Measurements from ENCODE around the gene LTBP3. TPM values are rescaled to one million over a fixed set of nuclear protein-coding genes. Genes with fewer than 3 reads are reported as not detected.
"Not testable (repeated sequence)": the region's sequence is repeated elsewhere in the genome, so short reads cannot be mapped to it uniquely, and the experiment has no call there.

The LTBP3 gene
- total and polyA plus RNA-seq, 4 donors, result 8.8 to 46.2 (median 17.0) TPM

DNA sequence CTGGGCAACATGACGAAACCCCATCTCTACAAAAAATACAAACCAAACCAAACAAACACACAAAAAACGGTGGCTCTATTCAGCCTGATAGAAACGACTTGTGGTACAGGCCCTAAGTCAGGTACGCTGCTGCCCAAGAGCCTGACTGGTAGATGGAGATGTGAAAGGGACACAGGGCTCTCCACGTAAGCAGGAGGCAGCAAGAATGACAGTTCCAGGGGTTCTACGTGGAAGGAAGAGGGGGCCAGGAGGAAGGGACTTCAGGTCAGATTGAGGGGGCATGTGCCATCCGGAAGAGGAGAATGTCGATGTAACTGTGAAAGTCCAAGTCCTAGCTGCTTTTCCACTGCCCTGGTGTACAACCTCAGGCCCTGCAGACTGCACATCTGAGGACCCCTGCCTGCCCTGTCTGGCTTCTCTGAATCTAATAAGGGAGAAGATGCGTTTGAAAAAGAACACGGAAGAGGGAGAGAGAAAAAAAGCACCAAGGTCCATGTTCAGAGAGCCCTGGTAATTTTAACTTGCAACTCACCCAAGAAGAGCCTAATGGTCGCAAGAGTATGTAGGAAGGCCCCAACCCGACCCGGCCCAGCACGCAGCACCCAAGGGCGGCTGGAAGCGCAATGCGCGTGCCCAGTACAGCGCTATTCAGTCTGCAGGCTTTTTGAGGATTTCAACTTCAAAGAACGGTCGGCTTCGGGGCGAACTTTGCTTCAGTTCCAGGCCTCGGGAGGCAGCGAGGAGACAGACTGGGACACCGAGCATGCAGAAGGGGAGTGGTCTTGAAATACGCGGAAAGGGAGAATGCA is 11.2 kb upstream of the LTBP3 start:
- Histone ChIP-seq H3K4me1 (ENCODE audit: control insufficient read depth in 4 of 4, insufficient read depth in 4 of 4, low read length in 3 of 4) (peaks cover 13 to 47% (median 42%) of the 10 kb centered on the region in 4 donors), H3K27me3 (ENCODE audit: control insufficient read depth in 4 of 4, insufficient read depth in 4 of 4, low read length in 3 of 4) (no peaks in the 10 kb centered on the region), H3K9ac (ENCODE audit: low read depth in 1 of 2, low read length in 2 of 2) (peak overlapping the region; percentile 82 to 88), H3K36me3 (ENCODE audit: control insufficient read depth in 4 of 4, insufficient read depth in 3 of 4, low read depth in 1 of 4, low read length in 3 of 4) (peaks cover 0 to 6% (median 1%) of the 10 kb centered on the region in 4 donors), H3K9me3 (ENCODE audit: control insufficient read depth in 4 of 4, low read length in 3 of 4) (no peaks in the 10 kb centered on the region), H3K4me3 (ENCODE audit: low read depth in 1 of 3, low read length in 3 of 3) (peak overlapping the region; percentile 81 to 93 (median 92)), H3K27ac (ENCODE audit: low read depth in 1 of 2, low read length in 2 of 2) (peak overlapping the region; percentile 94)
- DNase-seq (ENCODE audit: low spot score), result no peak
- 8% methylated on average over 28 of the region's 28 CpGs for WGBS
- no peak for TF ChIP-seq FOXA2 (IDR thresholded peaks at IDR 0.05)
- TF ChIP-seq YY1 (IDR thresholded peaks at IDR 0.05), result no peak
- no peak for TF ChIP-seq RXRA (IDR thresholded peaks at IDR 0.05)
- TF ChIP-seq, protein P1, sequence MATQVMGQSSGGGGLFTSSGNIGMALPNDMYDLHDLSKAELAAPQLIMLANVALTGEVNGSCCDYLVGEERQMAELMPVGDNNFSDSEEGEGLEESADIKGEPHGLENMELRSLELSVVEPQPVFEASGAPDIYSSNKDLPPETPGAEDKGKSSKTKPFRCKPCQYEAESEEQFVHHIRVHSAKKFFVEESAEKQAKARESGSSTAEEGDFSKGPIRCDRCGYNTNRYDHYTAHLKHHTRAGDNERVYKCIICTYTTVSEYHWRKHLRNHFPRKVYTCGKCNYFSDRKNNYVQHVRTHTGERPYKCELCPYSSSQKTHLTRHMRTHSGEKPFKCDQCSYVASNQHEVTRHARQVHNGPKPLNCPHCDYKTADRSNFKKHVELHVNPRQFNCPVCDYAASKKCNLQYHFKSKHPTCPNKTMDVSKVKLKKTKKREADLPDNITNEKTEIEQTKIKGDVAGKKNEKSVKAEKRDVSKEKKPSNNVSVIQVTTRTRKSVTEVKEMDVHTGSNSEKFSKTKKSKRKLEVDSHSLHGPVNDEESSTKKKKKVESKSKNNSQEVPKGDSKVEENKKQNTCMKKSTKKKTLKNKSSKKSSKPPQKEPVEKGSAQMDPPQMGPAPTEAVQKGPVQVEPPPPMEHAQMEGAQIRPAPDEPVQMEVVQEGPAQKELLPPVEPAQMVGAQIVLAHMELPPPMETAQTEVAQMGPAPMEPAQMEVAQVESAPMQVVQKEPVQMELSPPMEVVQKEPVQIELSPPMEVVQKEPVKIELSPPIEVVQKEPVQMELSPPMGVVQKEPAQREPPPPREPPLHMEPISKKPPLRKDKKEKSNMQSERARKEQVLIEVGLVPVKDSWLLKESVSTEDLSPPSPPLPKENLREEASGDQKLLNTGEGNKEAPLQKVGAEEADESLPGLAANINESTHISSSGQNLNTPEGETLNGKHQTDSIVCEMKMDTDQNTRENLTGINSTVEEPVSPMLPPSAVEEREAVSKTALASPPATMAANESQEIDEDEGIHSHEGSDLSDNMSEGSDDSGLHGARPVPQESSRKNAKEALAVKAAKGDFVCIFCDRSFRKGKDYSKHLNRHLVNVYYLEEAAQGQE (IDR thresholded peaks at IDR 0.05), result peak; percentile 9
- TF ChIP-seq, protein P2, sequence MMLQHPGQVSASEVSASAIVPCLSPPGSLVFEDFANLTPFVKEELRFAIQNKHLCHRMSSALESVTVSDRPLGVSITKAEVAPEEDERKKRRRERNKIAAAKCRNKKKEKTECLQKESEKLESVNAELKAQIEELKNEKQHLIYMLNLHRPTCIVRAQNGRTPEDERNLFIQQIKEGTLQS (IDR thresholded peaks at IDR 0.05), result no peak

DNA sequence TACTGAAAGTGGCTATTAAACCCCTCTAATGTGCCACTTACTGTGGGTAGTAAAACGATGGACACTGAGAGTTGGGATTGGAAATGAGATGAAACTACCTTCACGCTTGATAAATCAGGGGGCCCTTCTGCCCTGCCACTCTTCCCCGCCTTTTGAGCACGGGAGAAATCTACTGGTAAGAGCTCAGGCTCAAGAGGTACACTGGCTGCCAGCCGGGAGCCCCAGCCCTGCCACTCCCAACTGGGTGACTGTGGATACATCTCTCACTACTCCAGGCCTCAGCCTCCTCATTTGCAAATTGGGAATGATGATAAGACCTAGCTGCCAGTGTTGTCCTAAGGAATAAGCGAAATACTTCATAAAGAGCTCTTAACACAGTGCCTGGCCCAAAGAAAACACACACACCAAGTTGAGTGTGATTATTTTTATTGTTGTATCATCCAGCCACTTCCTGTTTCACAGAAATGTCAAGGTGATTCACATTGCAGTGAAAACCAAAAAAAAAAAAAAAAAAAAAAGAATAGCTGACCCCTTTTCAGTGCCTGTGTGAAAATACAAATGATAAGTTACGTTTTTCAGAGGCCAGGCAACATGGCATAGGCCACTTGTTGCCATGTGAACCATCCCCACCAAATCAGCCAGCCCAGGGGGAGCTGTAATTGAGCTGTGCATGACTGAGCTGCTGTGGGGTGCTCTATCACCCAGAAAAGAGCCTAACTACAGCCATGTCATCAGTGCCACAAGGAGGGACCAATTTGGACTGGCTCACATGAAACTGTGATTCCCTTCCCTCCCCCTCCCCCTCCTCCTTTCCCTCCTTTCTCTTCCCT is 7.7 kb upstream of the LTBP3 start:
- H3K9ac ChIP-seq (ENCODE audit: low read depth in 1 of 2, low read length in 2 of 2), result no peak overlapping the region
- no peak overlapping the region for H3K27ac ChIP-seq (ENCODE audit: low read depth in 1 of 2, low read length in 2 of 2)
- no peaks in the 10 kb centered on the region for H3K27me3 ChIP-seq (ENCODE audit: control insufficient read depth in 4 of 4, insufficient read depth in 4 of 4, low read length in 3 of 4)
- peaks cover 3 to 23% (median 17%) of the 10 kb centered on the region in 4 donors for H3K4me1 ChIP-seq (ENCODE audit: control insufficient read depth in 4 of 4, insufficient read depth in 4 of 4, low read length in 3 of 4)
- no peaks in the 10 kb centered on the region for H3K9me3 ChIP-seq (ENCODE audit: control insufficient read depth in 4 of 4, low read length in 3 of 4)
- TF ChIP-seq FOXA2 (IDR thresholded peaks at IDR 0.05) (no peak), RAD21 (IDR thresholded peaks at IDR 0.05) (no peak), HNF4G (IDR thresholded peaks at IDR 0.05) (no peak), SP1 (IDR thresholded peaks at IDR 0.05) (no peak), TAF1 (conservative IDR thresholded peaks at IDR 0.05) (no peak), FOXA1 (IDR thresholded peaks at IDR 0.05) (no peak), HNF4A (conservative IDR thresholded peaks at IDR 0.05) (no peak), GABPA (IDR thresholded peaks at IDR 0.05 in 1 of 2, conservative IDR thresholded peaks at IDR 0.05 in 1 of 2) (no peak)
- TF ChIP-seq, protein P3, sequence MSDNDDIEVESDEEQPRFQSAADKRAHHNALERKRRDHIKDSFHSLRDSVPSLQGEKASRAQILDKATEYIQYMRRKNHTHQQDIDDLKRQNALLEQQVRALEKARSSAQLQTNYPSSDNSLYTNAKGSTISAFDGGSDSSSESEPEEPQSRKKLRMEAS (IDR thresholded peaks at IDR 0.05), result no peak
- TF ChIP-seq, protein P4, sequence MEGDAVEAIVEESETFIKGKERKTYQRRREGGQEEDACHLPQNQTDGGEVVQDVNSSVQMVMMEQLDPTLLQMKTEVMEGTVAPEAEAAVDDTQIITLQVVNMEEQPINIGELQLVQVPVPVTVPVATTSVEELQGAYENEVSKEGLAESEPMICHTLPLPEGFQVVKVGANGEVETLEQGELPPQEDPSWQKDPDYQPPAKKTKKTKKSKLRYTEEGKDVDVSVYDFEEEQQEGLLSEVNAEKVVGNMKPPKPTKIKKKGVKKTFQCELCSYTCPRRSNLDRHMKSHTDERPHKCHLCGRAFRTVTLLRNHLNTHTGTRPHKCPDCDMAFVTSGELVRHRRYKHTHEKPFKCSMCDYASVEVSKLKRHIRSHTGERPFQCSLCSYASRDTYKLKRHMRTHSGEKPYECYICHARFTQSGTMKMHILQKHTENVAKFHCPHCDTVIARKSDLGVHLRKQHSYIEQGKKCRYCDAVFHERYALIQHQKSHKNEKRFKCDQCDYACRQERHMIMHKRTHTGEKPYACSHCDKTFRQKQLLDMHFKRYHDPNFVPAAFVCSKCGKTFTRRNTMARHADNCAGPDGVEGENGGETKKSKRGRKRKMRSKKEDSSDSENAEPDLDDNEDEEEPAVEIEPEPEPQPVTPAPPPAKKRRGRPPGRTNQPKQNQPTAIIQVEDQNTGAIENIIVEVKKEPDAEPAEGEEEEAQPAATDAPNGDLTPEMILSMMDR (IDR thresholded peaks at IDR 0.05; ENCODE audit: low read depth, low read length, missing input control), result no peak
- WGBS, result 88% methylated on average over 7 of the region's 7 CpGs
- no peak overlapping the region for H3K4me3 ChIP-seq (ENCODE audit: low read depth in 1 of 3, low read length in 3 of 3)
- H3K36me3 ChIP-seq (ENCODE audit: control insufficient read depth in 4 of 4, insufficient read depth in 3 of 4, low read depth in 1 of 4, low read length in 3 of 4), result peaks cover 0 to 6% (median 1%) of the 10 kb centered on the region in 4 donors
- no peak for DNase-seq (ENCODE audit: low spot score)

DNA sequence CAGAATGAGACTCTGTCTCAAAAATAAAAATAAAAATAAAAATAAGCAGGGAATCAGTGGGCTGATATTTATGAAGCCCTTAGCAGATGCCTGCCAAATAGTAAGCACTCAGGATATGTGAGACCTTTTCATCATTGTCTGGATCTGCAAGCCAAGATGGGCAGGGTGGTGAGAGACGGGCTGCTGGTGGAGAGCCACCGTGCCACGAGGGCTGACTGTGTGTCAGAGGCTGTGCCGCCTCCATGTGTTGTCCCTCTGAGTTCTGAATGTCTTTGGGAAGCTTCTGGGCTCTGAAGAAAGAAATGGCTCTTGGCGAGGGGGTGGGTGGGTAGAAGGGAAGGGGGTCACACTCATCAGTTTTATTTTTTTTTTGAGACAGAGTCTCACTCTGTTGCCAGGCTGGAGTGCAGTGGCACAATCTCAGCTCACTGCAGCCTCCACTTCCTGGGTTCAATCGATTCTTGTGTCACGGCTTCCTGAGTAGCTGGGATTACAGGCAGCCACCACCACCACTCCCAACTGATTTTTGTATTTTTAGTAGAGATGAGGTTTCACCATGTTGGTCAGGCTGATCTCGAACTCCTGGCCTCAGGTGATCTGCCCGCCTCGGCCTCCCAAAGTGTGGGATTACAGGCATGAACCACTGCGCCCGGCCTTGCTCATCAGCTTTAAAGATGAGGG is 6.9 kb upstream of the LTBP3 start:
- H3K9ac ChIP-seq (ENCODE audit: low read depth in 1 of 2, low read length in 2 of 2); H3K27me3 ChIP-seq (ENCODE audit: control insufficient read depth in 4 of 4, insufficient read depth in 4 of 4, low read length in 3 of 4); H3K4me3 ChIP-seq (ENCODE audit: low read depth in 1 of 3, low read length in 3 of 3); DNase-seq (ENCODE audit: low spot score); H3K27ac ChIP-seq (ENCODE audit: low read depth in 1 of 2, low read length in 2 of 2); H3K9me3 ChIP-seq (ENCODE audit: control insufficient read depth in 4 of 4, low read length in 3 of 4); H3K36me3 ChIP-seq (ENCODE audit: control insufficient read depth in 4 of 4, insufficient read depth in 3 of 4, low read depth in 1 of 4, low read length in 3 of 4): not testable (repeated sequence)
- 94% methylated on average over 12 of the region's 12 CpGs for WGBS
- H3K4me1 ChIP-seq (ENCODE audit: control insufficient read depth in 4 of 4, insufficient read depth in 4 of 4, low read length in 3 of 4), result peaks cover 6 to 29% (median 17%) of the 10 kb centered on the region in 4 donors

Data from liver (tissue), 9 donors.